ENCODE measurements around the gene NDUFA9.

GRCh38 chr12:4643747-4644146, 5.2 kb upstream of the NDUFA9 start:
- TF ChIP-seq CTCF (IDR thresholded peaks at IDR 0.05) (no peak), POLR2A (IDR thresholded peaks at IDR 0.05) (no peak)
